Endothelial cell of umbilical vein (primary cell): ENCODE data around the gene SGPP1. TPM values are rescaled to one million over a fixed set of nuclear protein-coding genes. Genes with fewer than 3 reads are reported as not detected.

Experiments
- BruUV-seq: library from RNA; stranded (reverse); fragments of 400-500 nt; replicated peaks from 2 replicates; lab custom pipeline; 2021; lab: Mats Ljungman, UMichigan
- CTCF ChIA-PET: fragments of 300-600, 350-600 bp; sonication (Branson Sonifier 250); formaldehyde crosslinking; loops from one replicate; lab custom pipeline; 2021; ENCODE audit warnings: antibody characterized with exemption, inconsistent platforms; lab: Charles Lee
- POLR2A ChIA-PET: fragments of 300-600, 350-600 bp; sonication (Branson Sonifier 250); formaldehyde crosslinking; loops from one replicate; lab custom pipeline; 2021; ENCODE audit warnings: antibody characterized with exemption, inconsistent platforms; lab: Charles Lee
- DNase-seq: peaks from one replicate; pipeline ENCODE4 v3.0.0-alpha.2; 2011; ENCODE audit warnings: low read depth, low spot score
- FAIRE-seq: peaks from 2 replicates; lab custom pipeline; 2011; peaks lifted over from hg19 to GRCh38; lab: Jason Lieb, UNC
- H2AFZ ChIP-seq: 2 replicates; pipeline ENCODE4 v1.6.0; 2012; ENCODE audit warnings: low read depth, low read length, control low read depth, inconsistent platforms
- H3K27ac ChIP-seq: 2 replicates; pipeline ENCODE4 v1.5.1; 2011; ENCODE audit warnings: low read depth, mild to moderate bottlenecking, control low read depth, low read length, moderate library complexity; ENCODE audit not compliant: insufficient read depth
- H3K27me3 ChIP-seq, 2 experiments: 2 replicates each; pipeline versions ENCODE4 v1.6.0 to v1.6.1; 2011; ENCODE audit warnings: low read length in 2 of 2, mixed read lengths in 1 of 2; ENCODE audit not compliant: control insufficient read depth in 2 of 2, insufficient read depth in 2 of 2
- H3K36me3 ChIP-seq, 2 experiments: 2 replicates in 1 of 2; 3 replicates in 1 of 2; pipeline ENCODE4 v1.5.1; 2011; ENCODE audit warnings: low read length in 2 of 2, mild to moderate bottlenecking in 1 of 2, moderate library complexity in 1 of 2; ENCODE audit not compliant: control insufficient read depth in 2 of 2, insufficient read depth in 2 of 2; ENCODE audit errors: extremely low read depth in 1 of 2
- H3K4me1 ChIP-seq: 3 replicates; pipeline ENCODE4 v1.5.1; 2011; ENCODE audit warnings: mild to moderate bottlenecking, low read length; ENCODE audit not compliant: control insufficient read depth, insufficient read depth; ENCODE audit errors: extremely low read depth
- H3K4me2 ChIP-seq: 2 replicates; pipeline ENCODE4 v1.6.1; 2011; ENCODE audit warnings: low read length, control low read depth, mixed read lengths; ENCODE audit not compliant: insufficient read depth
- H3K4me3 ChIP-seq, 3 experiments: fragments of 200-600 bp in 1 of 3; sonication (generic), shearing (Covaris generic) in 1 of 3; replicated peaks in 1 of 3; 2 replicates each; pipeline ENCODE4 v1.5.1; 2011 to 2016; ENCODE audit warnings: control low read depth in 3 of 3, low read length in 3 of 3, mild to moderate bottlenecking in 2 of 3, inconsistent platforms in 1 of 3, low read depth in 1 of 3, moderate library complexity in 1 of 3; ENCODE audit not compliant: insufficient read depth in 1 of 3
- H3K79me2 ChIP-seq: 2 replicates; pipeline ENCODE4 v1.6.0; 2012; ENCODE audit warnings: low read length, inconsistent platforms; ENCODE audit not compliant: control insufficient read depth, insufficient read depth
- H3K9ac ChIP-seq: replicated peaks from 2 replicates; pipeline ENCODE3; 2011; ENCODE audit warnings: low read length, control low read depth; ENCODE audit not compliant: insufficient read depth; ENCODE audit errors: extremely low read depth
- H3K9me1 ChIP-seq: replicated peaks from 3 replicates; pipeline ENCODE4 v1.6.0; 2011; ENCODE audit warnings: mild to moderate bottlenecking, low read length; ENCODE audit not compliant: control insufficient read depth, insufficient read depth; ENCODE audit errors: extremely low read depth
- H3K9me3 ChIP-seq: replicated peaks from 2 replicates; pipeline ENCODE4 v1.5.1; 2012; ENCODE audit warnings: low read length, inconsistent platforms; ENCODE audit not compliant: control insufficient read depth, insufficient read depth
- H4K20me1 ChIP-seq: replicated peaks from 2 replicates; pipeline ENCODE3; 2011; ENCODE audit warnings: mild to moderate bottlenecking, low read length; ENCODE audit not compliant: control insufficient read depth, insufficient read depth; ENCODE audit errors: extremely low read depth
- EZH2 ChIP-seq: IDR thresholded peaks from 2 replicates; pipeline ENCODE4 v1.6.1; 2012; ENCODE audit warnings: borderline replicate concordance, low read depth, mild to moderate bottlenecking, moderate library complexity, low read length, inconsistent platforms; ENCODE audit not compliant: severe bottlenecking
- FOS ChIP-seq: IDR thresholded peaks from 2 replicates; pipeline ENCODE4 v1.6.1; 2011; ENCODE audit warnings: mild to moderate bottlenecking, low read length, moderate library complexity, borderline replicate concordance; ENCODE audit not compliant: insufficient read depth
- GATA2 ChIP-seq: IDR thresholded peaks from 2 replicates; pipeline ENCODE4 v1.7.0; 2011; ENCODE audit warnings: low read depth, mild to moderate bottlenecking, moderate library complexity, mixed read lengths, low read length; ENCODE audit not compliant: insufficient read length, insufficient read depth
- JUN ChIP-seq: IDR thresholded peaks from 2 replicates; pipeline ENCODE4 v1.6.1; 2011; ENCODE audit warnings: borderline replicate concordance, low read depth; ENCODE audit not compliant: insufficient read length, insufficient read depth
- MYC ChIP-seq: IDR thresholded peaks from one replicate; pipeline ENCODE4 v1.6.1; 2011; ENCODE audit warnings: mild to moderate bottlenecking, low read depth, low read length
- POLR2A ChIP-seq: IDR thresholded peaks from 2 replicates; pipeline ENCODE4 v1.6.1; 2012; ENCODE audit warnings: low read depth, mild to moderate bottlenecking, control low read depth, low read length
- POLR2AphosphoS5 ChIP-seq: IDR thresholded peaks from 2 replicates; pipeline ENCODE4 v1.6.1; 2012; ENCODE audit warnings: low read depth, mild to moderate bottlenecking, control low read depth, low read length, moderate library complexity; ENCODE audit not compliant: insufficient read depth
- dilution Hi-C: fragments of 300-500 bp; cut with MboI; formaldehyde crosslinking; loops from one replicate; pipeline ENCODE4 v1.15.0; 2019; ENCODE audit warnings: low sequenced_read_pairs; ENCODE audit not compliant: extremely low pct_ligation_motif_present
- intact Hi-C: fragments of 100-400 bp; cut with micrococcal nuclease; formaldehyde crosslinking; loops from one replicate; pipeline ENCODE4 v1.10.0; 2022
- polyA plus RNA-seq, 4 experiments: library from polyadenylated mRNA; depleted of rRNA in 3 of 4; stranded (reverse) in 3 of 4; unstranded in 1 of 4; fragments of >200 nt; gene quantifications; 2 replicates each; pipeline versions ENCODE4 v1.2.1 to v1.2.3, GENCODE V29; 2011 to 2012; ENCODE audit warnings: missing spikeins in 1 of 4
- total RNA-seq: library from RNA; stranded (reverse); gene quantifications from 2 replicates; pipeline ENCODE4 v1.2.3, GENCODE V29; 2021
- TF ChIP-seq, protein P1 (sequence below): IDR thresholded peaks from 2 replicates; pipeline ENCODE4 v1.6.1; 2011; ENCODE audit not compliant: insufficient read depth, insufficient read length
- TF ChIP-seq, protein P2 (sequence below), 2 donors: IDR thresholded peaks; 1 replicate in 1 of 2; 2 replicates in 1 of 2; pipeline ENCODE4 v1.5.1; 2011; ENCODE audit warnings: low read length in 2 of 2, mild to moderate bottlenecking in 2 of 2, moderate library complexity in 2 of 2, control low read depth in 1 of 2, inconsistent platforms in 1 of 2, low read depth in 1 of 2; ENCODE audit not compliant: insufficient read depth in 1 of 2; ENCODE audit errors: extremely low read depth in 1 of 2

The SGPP1 gene
- total and polyA plus RNA-seq, 2 donors (not counting 3 experiments of a cell fraction or from before 2014, with no cell fraction given): 6.2 to 7.9 TPM

DNA sequence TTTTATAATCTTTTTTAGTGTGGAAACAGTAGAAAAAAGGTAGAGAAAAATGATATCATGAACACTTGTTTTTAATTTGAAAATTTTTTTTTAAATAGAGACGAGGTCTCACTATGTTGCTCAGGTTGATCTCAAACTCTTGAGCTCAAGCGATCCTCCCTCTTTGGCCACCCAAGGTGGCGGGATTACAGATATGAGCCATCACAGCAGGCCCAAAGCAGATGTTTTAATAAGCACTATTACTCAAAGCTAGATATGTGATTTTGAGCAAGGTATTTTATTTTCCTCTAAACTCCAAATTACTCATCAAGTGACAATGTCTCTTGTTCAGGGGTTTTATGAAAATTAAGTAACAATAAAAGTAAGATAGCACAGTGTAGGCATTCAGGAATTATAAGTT is 75.5 kb downstream of the SGPP1 start:
- H3K9ac ChIP-seq: no peak overlapping the region
- DNase-seq: no peak
- H3K9me1 ChIP-seq: no peaks in the 10 kb centered on the region
- H3K4me1 ChIP-seq: no peaks in the 10 kb centered on the region
- H3K4me3 ChIP-seq: no peak overlapping the region
- H2AFZ ChIP-seq: no peak overlapping the region
- no peak for TF ChIP-seq MYC
- no peaks in the 10 kb centered on the region for H4K20me1 ChIP-seq
- CTCF ChIA-PET: interaction anchor here (1.0 kb wide), 2 partner anchors 9 to 263 kb away, joined by 3 read pairs; no protein-coding TSS in a partner anchor
- POLR2A ChIA-PET: interaction anchor here (0.7 kb wide), 1 partner anchor 11 kb away, joined by 3 read pairs; the partner anchor contains the start of gene WDR89
- H3K4me2 ChIP-seq: no peak overlapping the region
- H3K27ac ChIP-seq: no peak overlapping the region
- dilution Hi-C loops: no loop called here
- no TSS peak for BruUV-seq
- no peaks in the 10 kb centered on the region for H3K9me3 ChIP-seq
- no peak for FAIRE-seq
- no peaks in the 10 kb centered on the region for H3K79me2 ChIP-seq
- intact Hi-C loops: no loop called here
- no peaks in the 10 kb centered on the region for H3K27me3 ChIP-seq
- H3K36me3 ChIP-seq: no peaks in the 10 kb centered on the region

DNA sequence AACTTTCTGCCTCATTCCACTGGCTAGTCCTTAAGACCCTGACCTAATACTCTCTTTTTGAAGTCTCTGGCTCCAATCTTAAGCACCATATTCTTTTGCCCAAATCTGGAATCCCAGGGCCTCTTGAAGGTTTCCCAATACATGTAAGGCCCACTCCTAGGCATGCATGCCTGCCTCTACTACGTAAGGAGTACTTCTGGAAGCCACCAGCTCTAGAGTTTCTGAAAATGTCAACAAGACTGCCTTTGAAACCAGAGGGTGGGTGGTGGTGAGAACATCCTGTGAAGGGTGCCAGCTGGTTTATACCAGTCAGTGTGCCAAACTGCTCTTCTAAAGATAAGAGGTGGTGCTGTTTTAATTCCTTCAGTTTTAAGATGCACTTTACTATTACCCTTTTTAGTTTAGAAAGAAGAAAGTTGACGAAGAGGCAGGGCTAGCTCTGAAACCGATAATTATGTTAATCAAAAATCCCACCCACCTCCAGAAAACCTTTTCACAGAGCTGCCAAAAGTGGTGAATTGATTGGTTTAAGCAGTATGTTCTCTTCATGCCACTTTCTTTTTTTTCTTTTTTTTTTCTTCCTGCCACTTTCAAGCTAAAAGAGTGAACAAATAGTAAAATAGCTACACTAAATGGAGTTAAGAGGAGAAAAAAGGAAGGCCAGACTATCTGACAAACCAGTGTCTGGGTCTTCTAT is 77.5 kb downstream of the SGPP1 start:
- intact Hi-C loops: no loop called here
- Histone ChIP-seq H3K4me1 (no peaks in the 10 kb centered on the region), H3K9ac (no peak overlapping the region), H3K27me3 (no peaks in the 10 kb centered on the region), H3K36me3 (no peaks in the 10 kb centered on the region), H3K9me1 (no peaks in the 10 kb centered on the region), H3K9me3 (no peaks in the 10 kb centered on the region), H3K27ac (no peak overlapping the region), H3K79me2 (no peaks in the 10 kb centered on the region), H3K4me2 (no peak overlapping the region), H2AFZ (no peak overlapping the region), H4K20me1 (no peaks in the 10 kb centered on the region), H3K4me3 (no peak overlapping the region)
- ChIA-PET POLR2A (no interaction called here), CTCF (interaction anchor here (1.0 to 1.9 kb wide), 3 partner anchors 9 to 76 kb away, joined by 3 to 7 read pairs (median 5); partner anchors contain the start of gene WDR89)
- no peak for DNase-seq
- dilution Hi-C loops: no loop called here
- FAIRE-seq: no peak
- TF ChIP-seq MYC (no peak), POLR2AphosphoS5 (no peak), EZH2 (no peak), JUN (no peak), GATA2 (no peak), POLR2A (no peak), FOS (no peak)
- TF ChIP-seq, protein P1, sequence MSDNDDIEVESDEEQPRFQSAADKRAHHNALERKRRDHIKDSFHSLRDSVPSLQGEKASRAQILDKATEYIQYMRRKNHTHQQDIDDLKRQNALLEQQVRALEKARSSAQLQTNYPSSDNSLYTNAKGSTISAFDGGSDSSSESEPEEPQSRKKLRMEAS: no peak
- TF ChIP-seq, protein P2, sequence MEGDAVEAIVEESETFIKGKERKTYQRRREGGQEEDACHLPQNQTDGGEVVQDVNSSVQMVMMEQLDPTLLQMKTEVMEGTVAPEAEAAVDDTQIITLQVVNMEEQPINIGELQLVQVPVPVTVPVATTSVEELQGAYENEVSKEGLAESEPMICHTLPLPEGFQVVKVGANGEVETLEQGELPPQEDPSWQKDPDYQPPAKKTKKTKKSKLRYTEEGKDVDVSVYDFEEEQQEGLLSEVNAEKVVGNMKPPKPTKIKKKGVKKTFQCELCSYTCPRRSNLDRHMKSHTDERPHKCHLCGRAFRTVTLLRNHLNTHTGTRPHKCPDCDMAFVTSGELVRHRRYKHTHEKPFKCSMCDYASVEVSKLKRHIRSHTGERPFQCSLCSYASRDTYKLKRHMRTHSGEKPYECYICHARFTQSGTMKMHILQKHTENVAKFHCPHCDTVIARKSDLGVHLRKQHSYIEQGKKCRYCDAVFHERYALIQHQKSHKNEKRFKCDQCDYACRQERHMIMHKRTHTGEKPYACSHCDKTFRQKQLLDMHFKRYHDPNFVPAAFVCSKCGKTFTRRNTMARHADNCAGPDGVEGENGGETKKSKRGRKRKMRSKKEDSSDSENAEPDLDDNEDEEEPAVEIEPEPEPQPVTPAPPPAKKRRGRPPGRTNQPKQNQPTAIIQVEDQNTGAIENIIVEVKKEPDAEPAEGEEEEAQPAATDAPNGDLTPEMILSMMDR (IDR thresholded peaks at IDR 0.05; ENCODE audit: extremely low read depth in 1 of 2, insufficient read depth in 1 of 2, low read depth in 1 of 2, low read length in 2 of 2): no peak
- no TSS peak for BruUV-seq
